Measurements from ENCODE around the gene DAGLB. TPM values are rescaled to one million over a fixed set of nuclear protein-coding genes. Genes with fewer than 3 reads are reported as not detected.

Gene DAGLB
- total RNA-seq, 1 experiment from 2014 or later: 24.1 TPM

GRCh38 chr7:6406121-6406520 is 41.6 kb downstream of the DAGLB start:
- no peak for DNase-seq (ENCODE audit: low spot score)
- H3K9me3 ChIP-seq (ENCODE audit: low read depth, low read length, poor library complexity, severe bottlenecking): no peaks in the 10 kb centered on the region
- CTCF ChIA-PET: no interaction called here
- H3K27ac ChIP-seq (ENCODE audit: low read depth, low read length, poor library complexity, severe bottlenecking): no peak overlapping the region
- POLR2A ChIA-PET (ENCODE audit: low non-redundant PET): no interaction called here
- H3K4me1 ChIP-seq (ENCODE audit: insufficient read depth, low read length, poor library complexity, severe bottlenecking): no peaks in the 10 kb centered on the region
- no peaks in the 10 kb centered on the region for H3K27me3 ChIP-seq (replicated peaks; ENCODE audit: insufficient read depth, low read depth, low read length, poor library complexity)
- BruUV-seq (replicated peaks): no TSS peak
- H3K4me3 ChIP-seq (ENCODE audit: low read depth, low read length, poor library complexity, severe bottlenecking): no peak overlapping the region
- H3K36me3 ChIP-seq (ENCODE audit: insufficient read depth, low read length, poor library complexity, severe bottlenecking): peaks cover 81% of the 10 kb centered on the region
- TF ChIP-seq CTCF (conservative IDR thresholded peaks at IDR 0.05; ENCODE audit: low read depth, low read length) (no peak), EZH2 (IDR thresholded peaks at IDR 0.05; ENCODE audit: borderline replicate concordance, low read depth, low read length, poor library complexity, severe bottlenecking) (no peak)
- intact Hi-C loops (cut with micrococcal nuclease; ENCODE audit: unreplicated experiment): no loop called here

- intact Hi-C loops (cut with micrococcal nuclease; ENCODE audit: unreplicated experiment): no loop called here
- Histone ChIP-seq H3K9me3 (ENCODE audit: low read depth, low read length, poor library complexity, severe bottlenecking) (no peaks in the 10 kb centered on the region), H3K36me3 (ENCODE audit: insufficient read depth, low read length, poor library complexity, severe bottlenecking) (peaks cover 72% of the 10 kb centered on the region), H3K27ac (ENCODE audit: low read depth, low read length, poor library complexity, severe bottlenecking) (no peak overlapping the region), H3K27me3 (replicated peaks; ENCODE audit: insufficient read depth, low read depth, low read length, poor library complexity) (no peaks in the 10 kb centered on the region), H3K4me1 (ENCODE audit: insufficient read depth, low read length, poor library complexity, severe bottlenecking) (peaks cover 5% of the 10 kb centered on the region), H3K4me3 (ENCODE audit: low read depth, low read length, poor library complexity, severe bottlenecking) (no peak overlapping the region)
- CTCF ChIA-PET: no interaction called here
- no TSS peak for BruUV-seq (replicated peaks)
- POLR2A ChIA-PET (ENCODE audit: low non-redundant PET): no interaction called here
- no peak for TF ChIP-seq EZH2 (IDR thresholded peaks at IDR 0.05; ENCODE audit: borderline replicate concordance, low read depth, low read length, poor library complexity, severe bottlenecking)
- TF ChIP-seq CTCF (conservative IDR thresholded peaks at IDR 0.05; ENCODE audit: low read depth, low read length): no peak
- DNase-seq (ENCODE audit: low spot score): no peak
Observed at GRCh38 chr7:6403907-6404306, 43.8 kb downstream of the DAGLB start.

- intact Hi-C loops (cut with micrococcal nuclease; ENCODE audit: unreplicated experiment): no loop called here
- Histone ChIP-seq H3K36me3 (ENCODE audit: insufficient read depth, low read length, poor library complexity, severe bottlenecking) (peaks cover 64% of the 10 kb centered on the region), H3K27ac (ENCODE audit: low read depth, low read length, poor library complexity, severe bottlenecking) (no peak overlapping the region), H3K4me3 (ENCODE audit: low read depth, low read length, poor library complexity, severe bottlenecking) (no peak overlapping the region), H3K9me3 (ENCODE audit: low read depth, low read length, poor library complexity, severe bottlenecking) (no peaks in the 10 kb centered on the region), H3K4me1 (ENCODE audit: insufficient read depth, low read length, poor library complexity, severe bottlenecking) (peaks cover 5% of the 10 kb centered on the region), H3K27me3 (replicated peaks; ENCODE audit: insufficient read depth, low read depth, low read length, poor library complexity) (no peaks in the 10 kb centered on the region)
- DNase-seq (ENCODE audit: low spot score): no peak
- TF ChIP-seq EZH2 (IDR thresholded peaks at IDR 0.05; ENCODE audit: borderline replicate concordance, low read depth, low read length, poor library complexity, severe bottlenecking): no peak
- no peak for TF ChIP-seq CTCF (conservative IDR thresholded peaks at IDR 0.05; ENCODE audit: low read depth, low read length)
- no TSS peak for BruUV-seq (replicated peaks)
- ChIA-PET POLR2A (ENCODE audit: low non-redundant PET) (no interaction called here), CTCF (no interaction called here)
Observed at GRCh38 chr7:6402741-6403140, 45.0 kb downstream of the DAGLB start.

Measured in A673 (cell line).